Activated naive CD8-positive, alpha-beta T cell (primary cell): ENCODE results near the gene MREG.

Experiments used
- H3K27ac Mint-ChIP-seq: one replicate; pipeline ENCODE4 v1.8.0; 2021; ENCODE audit warnings: mixed read lengths
- H3K27me3 Mint-ChIP-seq: one replicate; pipeline ENCODE4 v1.8.0; 2021; ENCODE audit warnings: mixed read lengths
- H3K36me3 Mint-ChIP-seq: one replicate; pipeline ENCODE4 v1.8.0; 2021; ENCODE audit warnings: mixed read lengths
- H3K4me1 Mint-ChIP-seq: one replicate; pipeline ENCODE4 v1.8.0; 2021; ENCODE audit warnings: low read depth, mixed read lengths
- H3K4me3 Mint-ChIP-seq: one replicate; pipeline ENCODE4 v1.8.0; 2021; ENCODE audit warnings: mild to moderate bottlenecking, mixed read lengths
- H3K9me3 Mint-ChIP-seq: one replicate; pipeline ENCODE4 v1.8.0; 2021; ENCODE audit warnings: low read depth, mixed read lengths

MREG gene

DNA sequence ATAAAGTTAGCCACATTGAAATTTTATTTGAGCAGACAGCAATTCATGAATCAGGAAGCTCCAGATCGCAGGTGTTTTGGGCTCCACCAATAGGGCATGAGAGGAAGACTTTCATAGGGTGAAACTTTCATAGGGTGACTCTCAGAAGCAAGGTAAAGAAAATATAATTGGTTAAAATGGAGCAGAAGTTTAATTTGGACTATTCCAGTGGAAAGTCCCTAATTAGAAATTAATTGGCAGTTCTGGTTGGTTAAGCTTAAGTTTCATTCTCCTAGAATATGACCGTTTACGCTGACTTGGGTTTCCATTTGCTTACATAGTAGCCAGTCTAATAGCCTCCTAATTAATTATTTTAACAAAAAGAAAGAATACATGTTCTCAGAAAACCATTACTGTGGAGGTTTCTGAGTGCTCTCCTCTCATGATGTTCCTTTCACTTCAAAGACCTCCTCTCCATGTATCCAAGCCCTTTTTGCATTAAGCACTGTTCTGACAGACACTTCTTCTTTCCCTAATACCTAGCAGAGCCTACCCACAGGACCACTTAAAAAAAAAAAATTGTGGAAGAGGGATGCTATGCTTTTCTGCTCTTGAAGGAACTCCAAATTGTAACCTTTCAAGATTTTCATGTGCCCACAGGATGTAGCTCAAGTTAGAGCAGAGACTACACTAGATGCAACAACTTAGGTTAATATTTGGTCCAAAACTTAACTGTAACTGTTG lies 99.1 kb downstream of the MREG start:
- Mint-ChIP-seq H3K36me3 (no peaks in the 10 kb centered on the region), H3K4me3 (no peak overlapping the region), H3K4me1 (no peaks in the 10 kb centered on the region), H3K27me3 (peaks cover 5% of the 10 kb centered on the region), H3K9me3 (no peaks in the 10 kb centered on the region), H3K27ac (no peak overlapping the region)

DNA sequence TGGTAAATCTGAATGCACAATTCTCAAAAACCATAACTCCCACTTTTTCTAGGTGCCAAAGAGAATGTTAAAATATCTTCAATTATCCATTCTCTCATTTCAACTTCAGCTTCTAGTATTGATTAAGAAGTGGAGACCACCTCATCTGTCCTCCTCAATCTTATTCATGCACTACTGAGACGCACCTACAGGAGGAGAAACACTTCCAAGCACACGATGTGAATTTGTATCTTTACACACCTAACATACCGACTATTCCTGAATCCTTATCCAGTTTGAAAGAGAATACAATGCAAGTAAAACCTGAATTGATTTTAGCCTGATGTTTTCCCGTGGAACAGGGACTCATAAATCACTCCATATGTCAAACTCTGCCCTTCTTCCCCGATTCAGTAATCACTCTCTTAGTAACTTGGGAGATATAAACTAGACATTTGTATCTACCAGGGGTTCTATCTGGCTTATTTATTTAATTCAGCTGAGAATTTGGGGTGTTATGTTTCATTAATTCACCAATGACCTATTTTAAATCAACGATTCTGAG lies 101.0 kb downstream of the MREG start:
- H3K9me3 Mint-ChIP-seq = no peaks in the 10 kb centered on the region
- H3K27me3 Mint-ChIP-seq = peaks cover 6% of the 10 kb centered on the region
- no peaks in the 10 kb centered on the region for H3K4me1 Mint-ChIP-seq
- no peak overlapping the region for H3K27ac Mint-ChIP-seq
- H3K36me3 Mint-ChIP-seq = no peaks in the 10 kb centered on the region
- no peak overlapping the region for H3K4me3 Mint-ChIP-seq

DNA sequence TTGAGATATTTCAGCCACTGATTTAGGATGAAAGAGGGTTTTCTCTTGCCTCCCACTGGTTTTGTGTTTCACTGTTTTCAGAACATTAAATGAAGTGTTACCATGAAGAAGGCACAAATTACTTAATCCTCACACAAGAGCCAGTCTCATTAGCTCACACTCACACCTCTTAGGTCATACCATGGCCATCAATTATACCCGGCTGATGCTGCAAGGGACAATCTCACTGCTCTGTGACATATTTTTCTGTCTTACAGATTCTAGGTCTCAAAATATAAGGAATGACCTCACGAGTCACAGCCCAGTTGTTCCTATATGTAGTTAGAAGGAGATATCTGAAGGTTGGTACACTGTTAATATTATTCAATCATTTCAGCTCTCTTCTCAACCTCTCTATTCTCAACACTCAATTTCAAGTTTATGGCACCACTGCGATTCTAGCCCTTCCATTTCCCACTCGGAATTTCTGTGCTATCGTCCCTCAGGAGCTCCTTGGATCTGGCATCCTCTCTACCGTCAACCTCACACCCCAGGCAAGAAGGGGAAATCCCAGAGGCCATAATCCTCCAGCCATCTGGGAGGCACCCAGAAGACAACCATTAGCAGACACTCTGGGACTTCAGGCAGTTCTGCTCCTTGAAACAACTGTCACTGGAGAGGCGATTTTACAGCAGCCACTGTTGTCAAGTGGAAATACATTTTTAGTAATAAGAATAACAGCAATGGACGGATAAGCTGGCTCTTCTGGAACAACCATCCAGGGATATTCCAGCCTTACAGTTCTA lies 101.9 kb downstream of the MREG start:
- no peaks in the 10 kb centered on the region for H3K9me3 Mint-ChIP-seq

DNA sequence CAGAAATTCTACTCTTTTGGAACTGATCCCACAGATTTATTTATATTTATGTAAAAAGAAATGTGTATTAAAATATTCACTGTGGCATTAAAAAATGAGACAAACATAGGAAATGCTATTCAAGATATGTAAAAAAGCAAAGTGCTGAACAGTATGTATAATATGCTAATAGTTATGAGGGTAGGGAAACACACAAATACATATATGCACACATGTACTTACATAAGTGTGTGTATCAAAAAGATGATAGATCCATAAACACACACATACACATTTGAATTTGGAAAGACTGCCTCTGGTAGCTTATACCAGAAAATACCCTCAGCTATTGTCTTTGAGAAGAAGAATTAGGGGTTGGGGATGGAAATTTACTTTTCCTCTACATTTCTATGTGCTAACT lies 103.2 kb downstream of the MREG start:
- Mint-ChIP-seq H3K36me3 (no peaks in the 10 kb centered on the region), H3K27ac (no peak overlapping the region), H3K9me3 (no peaks in the 10 kb centered on the region), H3K4me1 (no peaks in the 10 kb centered on the region), H3K27me3 (peaks cover 4% of the 10 kb centered on the region), H3K4me3 (no peak overlapping the region)

More for the DNA sequence above, 101.9 kb downstream of the MREG start:
- no peaks in the 10 kb centered on the region for H3K36me3 Mint-ChIP-seq
- no peak overlapping the region for H3K27ac Mint-ChIP-seq
- H3K4me3 Mint-ChIP-seq = no peak overlapping the region
- H3K4me1 Mint-ChIP-seq = no peaks in the 10 kb centered on the region
- H3K27me3 Mint-ChIP-seq = peaks cover 6% of the 10 kb centered on the region

DNA sequence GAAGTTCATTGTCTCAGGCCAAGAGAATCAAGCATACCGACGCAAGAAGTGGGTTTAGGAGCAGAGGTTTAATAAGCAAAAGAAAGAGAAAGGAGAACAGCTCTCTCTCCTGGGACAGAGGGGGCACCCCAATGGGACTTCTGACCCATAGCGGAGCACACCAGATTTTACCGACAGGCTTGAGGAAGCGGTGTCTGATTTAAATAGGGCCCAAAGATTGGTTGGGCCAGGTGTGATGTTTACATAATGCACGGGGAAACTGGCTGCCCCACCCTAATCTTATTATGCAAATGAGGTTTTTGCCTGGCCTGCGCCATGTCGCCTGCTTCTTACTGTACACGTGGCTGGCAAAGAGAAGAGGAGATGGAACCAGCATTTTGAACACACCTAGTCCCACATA lies 106.2 kb downstream of the MREG start:
- H3K4me3 Mint-ChIP-seq = no peak overlapping the region
- H3K36me3 Mint-ChIP-seq = no peaks in the 10 kb centered on the region
- no peak overlapping the region for H3K27ac Mint-ChIP-seq

DNA sequence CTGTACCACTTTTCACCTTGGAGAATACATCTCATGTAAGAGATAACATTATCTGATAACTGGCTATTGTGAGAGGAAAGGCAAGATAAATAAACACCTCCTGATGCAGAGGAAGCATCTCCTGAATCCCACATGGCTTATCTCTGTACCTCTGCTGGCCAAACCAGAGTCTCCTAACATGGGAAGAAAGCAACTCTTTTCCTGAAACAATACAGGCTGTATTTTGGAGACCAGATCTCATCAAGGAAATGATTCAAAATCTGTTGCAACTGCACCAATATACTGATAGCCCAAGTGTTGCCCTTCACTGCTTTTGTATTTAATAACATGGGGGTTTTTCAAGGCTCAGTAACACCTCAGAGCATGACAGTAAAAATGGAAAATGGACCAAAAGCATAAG lies 106.9 kb downstream of the MREG start:
- Mint-ChIP-seq H3K4me1 (no peaks in the 10 kb centered on the region), H3K27ac (no peak overlapping the region), H3K36me3 (no peaks in the 10 kb centered on the region), H3K4me3 (no peak overlapping the region), H3K27me3 (peaks cover 1% of the 10 kb centered on the region), H3K9me3 (no peaks in the 10 kb centered on the region)

More for the DNA sequence above, 106.2 kb downstream of the MREG start:
- peaks cover 4% of the 10 kb centered on the region for H3K27me3 Mint-ChIP-seq
- H3K4me1 Mint-ChIP-seq = no peaks in the 10 kb centered on the region
- no peaks in the 10 kb centered on the region for H3K9me3 Mint-ChIP-seq

DNA sequence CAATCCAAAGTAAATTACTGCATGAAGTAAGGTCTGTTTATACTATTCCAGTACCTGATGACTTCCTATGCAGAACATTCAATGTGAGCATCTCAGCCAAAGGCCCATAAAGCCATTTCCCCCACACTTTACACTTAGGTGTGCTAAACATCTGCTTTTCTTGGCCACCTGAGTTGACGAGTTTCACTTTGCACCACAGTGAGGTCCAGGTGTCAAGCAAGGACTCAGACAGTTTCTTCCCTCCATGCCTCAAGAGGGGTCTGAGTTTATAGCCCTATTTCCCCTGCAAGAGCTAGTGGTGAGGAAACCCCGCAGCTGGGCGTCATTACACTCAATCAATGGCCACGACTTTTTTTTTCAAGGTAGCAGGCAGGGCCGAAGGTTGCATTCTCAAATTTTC lies 107.7 kb downstream of the MREG start:
- Mint-ChIP-seq H3K4me3 (no peak overlapping the region), H3K9me3 (no peaks in the 10 kb centered on the region), H3K4me1 (peaks cover 2% of the 10 kb centered on the region), H3K36me3 (no peaks in the 10 kb centered on the region), H3K27ac (no peak overlapping the region), H3K27me3 (peaks cover 1% of the 10 kb centered on the region)

DNA sequence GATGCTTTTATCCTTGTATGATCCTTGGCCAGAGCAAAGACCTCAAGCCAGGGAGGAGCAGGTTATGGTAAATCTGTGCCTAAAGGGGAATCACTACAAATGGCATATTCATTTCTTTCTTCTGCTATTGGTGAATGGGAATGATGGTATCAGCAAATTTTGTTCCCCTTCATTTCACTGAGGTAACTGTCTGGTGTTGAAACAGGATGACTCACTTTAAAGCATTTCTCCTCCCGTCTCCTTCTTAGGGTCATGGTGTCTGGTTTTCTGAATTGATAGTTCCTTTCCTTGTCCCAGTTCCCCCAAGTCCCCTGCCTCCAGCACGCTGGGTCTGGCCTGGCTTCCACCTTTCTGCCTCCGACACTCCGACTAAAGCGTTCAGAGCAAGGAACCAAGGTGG lies 109.2 kb downstream of the MREG start:
- peaks cover 1% of the 10 kb centered on the region for H3K27me3 Mint-ChIP-seq
- no peak overlapping the region for H3K4me3 Mint-ChIP-seq
- no peak overlapping the region for H3K27ac Mint-ChIP-seq
- H3K9me3 Mint-ChIP-seq = no peaks in the 10 kb centered on the region
- peaks cover 2% of the 10 kb centered on the region for H3K4me1 Mint-ChIP-seq
- H3K36me3 Mint-ChIP-seq = no peaks in the 10 kb centered on the region

DNA sequence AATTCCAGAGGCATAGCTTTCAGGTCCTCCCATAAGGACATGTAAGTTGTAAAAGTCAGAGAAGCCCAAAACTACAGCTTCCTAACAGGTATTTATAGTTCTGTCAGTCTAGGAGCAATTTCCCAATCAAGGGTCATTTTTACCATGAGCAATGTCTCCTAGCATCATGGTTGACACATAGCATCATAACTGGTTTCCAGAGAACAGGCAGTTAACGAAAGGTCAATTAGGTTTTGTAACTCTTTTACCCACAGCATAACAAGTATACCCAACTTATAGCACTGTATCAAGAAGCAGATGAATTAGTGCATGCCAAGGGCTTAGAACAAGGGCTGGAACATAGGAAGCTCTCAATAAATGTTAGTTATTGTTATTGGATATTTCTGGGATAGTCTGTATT lies 110.1 kb downstream of the MREG start:
- Mint-ChIP-seq H3K36me3 (no peaks in the 10 kb centered on the region), H3K27ac (no peak overlapping the region), H3K4me1 (peaks cover 2% of the 10 kb centered on the region), H3K27me3 (peaks cover 1% of the 10 kb centered on the region), H3K4me3 (no peak overlapping the region), H3K9me3 (no peaks in the 10 kb centered on the region)

DNA sequence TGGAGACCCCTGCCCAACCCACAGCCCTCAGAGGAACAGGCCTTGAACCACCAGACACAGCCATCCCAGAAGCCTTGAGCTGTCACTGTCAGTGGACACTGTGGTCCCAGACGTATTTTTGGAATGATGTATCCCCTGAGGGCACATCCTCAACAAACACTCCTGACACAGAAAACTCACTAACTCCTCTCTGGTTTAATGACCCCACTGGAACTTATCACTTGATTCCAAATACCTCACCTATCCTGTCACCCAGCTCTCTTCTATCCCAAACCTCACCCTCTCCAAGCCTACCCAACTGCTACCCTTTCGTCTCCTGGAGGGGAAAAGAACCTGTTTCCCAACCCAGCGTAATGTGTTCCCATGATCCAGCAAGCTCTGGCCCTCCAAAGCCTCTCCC lies 111.6 kb downstream of the MREG start:
- H3K9me3 Mint-ChIP-seq = no peaks in the 10 kb centered on the region
- no peaks in the 10 kb centered on the region for H3K36me3 Mint-ChIP-seq
- no peaks in the 10 kb centered on the region for H3K27me3 Mint-ChIP-seq
- H3K27ac Mint-ChIP-seq = no peak overlapping the region
- peaks cover 2% of the 10 kb centered on the region for H3K4me1 Mint-ChIP-seq
- H3K4me3 Mint-ChIP-seq = no peak overlapping the region

DNA sequence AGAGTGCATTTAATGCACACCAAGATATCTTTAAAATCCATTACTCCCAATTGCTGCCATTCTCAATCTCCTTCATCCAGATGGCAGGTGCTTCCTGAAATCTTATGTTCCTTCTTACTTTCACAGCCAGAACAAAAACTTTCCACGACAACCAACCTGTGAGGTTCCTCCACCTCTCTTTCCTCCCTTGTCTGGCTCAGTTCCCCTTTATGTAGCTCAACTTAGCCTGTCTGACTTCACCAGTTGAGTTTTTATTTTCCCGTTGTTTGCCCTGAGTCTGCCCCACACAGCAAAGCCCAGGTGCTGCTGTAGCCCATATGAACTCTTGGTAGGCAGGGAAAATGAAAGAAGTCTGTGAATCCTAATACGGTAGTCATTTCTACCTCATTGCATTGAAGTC lies 112.5 kb downstream of the MREG start:
- H3K27me3 Mint-ChIP-seq = no peaks in the 10 kb centered on the region
- H3K27ac Mint-ChIP-seq = no peak overlapping the region
- H3K4me3 Mint-ChIP-seq = no peak overlapping the region
- no peaks in the 10 kb centered on the region for H3K36me3 Mint-ChIP-seq
- H3K4me1 Mint-ChIP-seq = peaks cover 2% of the 10 kb centered on the region
- H3K9me3 Mint-ChIP-seq = no peaks in the 10 kb centered on the region

DNA sequence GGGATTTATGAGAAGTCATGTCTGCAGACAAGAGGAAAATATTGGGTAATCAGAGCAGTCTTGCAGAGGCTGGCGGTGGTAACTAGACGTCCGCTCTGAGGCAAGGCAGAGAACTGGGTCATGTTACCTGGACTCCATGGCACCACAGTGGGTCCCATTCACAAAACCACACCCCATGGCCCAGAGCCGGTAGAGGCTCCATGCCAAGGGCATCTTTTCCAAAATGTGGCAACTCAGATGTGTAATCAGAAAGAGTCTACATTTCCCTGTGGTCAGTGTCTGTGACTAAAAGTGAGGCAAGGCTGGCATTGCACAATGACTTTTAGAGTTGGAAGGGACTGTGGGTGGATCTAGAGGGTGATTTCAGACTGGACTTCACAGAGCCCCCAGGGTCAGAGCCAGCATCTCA lies 113.1 kb downstream of the MREG start:
- H3K4me3 Mint-ChIP-seq = no peak overlapping the region
- H3K27me3 Mint-ChIP-seq = no peaks in the 10 kb centered on the region
- H3K36me3 Mint-ChIP-seq = no peaks in the 10 kb centered on the region
- H3K4me1 Mint-ChIP-seq = peaks cover 2% of the 10 kb centered on the region
- no peak overlapping the region for H3K27ac Mint-ChIP-seq
- H3K9me3 Mint-ChIP-seq = no peaks in the 10 kb centered on the region

DNA sequence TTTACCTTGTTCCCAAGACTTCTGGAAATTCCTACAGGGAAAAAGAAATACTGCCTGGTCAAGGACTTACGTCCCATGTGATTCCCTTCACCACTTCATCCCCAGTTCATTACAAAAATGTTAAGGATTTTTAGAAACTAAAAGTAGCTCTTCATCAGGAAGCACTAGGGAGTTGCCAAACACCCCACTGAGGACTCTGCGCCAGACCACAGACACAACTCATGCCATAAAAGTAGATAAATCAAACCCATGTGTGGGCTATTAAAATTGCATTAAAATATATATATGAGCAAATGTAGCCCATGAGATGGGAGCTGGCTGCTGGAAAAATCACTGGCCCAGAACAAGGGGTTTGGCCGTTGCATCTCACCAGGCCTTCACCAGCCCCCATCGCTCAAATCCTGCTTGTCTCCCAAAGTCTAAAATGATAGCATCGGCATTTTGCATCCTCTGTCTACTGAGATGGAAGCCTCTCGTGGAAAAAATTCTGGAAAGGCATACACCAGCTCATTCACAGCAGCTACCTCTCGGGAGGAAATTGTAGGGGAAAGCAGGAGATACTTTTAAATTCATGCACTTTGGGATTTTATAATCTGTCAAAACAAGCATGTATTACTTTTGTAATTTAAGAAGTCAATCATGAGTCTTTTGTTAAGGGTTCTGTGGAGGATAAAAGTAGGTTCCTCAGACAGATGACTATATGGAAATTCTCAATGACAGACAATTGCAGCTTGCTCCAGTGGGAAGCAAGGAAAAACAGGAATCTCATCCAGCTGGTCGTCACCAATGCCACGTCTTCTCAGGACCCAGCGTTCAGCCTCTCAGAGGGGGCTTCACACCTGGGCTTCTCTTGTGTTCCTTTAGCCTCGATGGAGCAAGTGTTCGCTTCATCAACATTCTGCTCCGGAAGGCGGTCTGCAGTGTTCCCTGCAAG lies 113.9 kb downstream of the MREG start:
- H3K4me1 Mint-ChIP-seq = peaks cover 2% of the 10 kb centered on the region
- no peak overlapping the region for H3K4me3 Mint-ChIP-seq
- H3K36me3 Mint-ChIP-seq = no peaks in the 10 kb centered on the region
- H3K27ac Mint-ChIP-seq = no peak overlapping the region
- no peaks in the 10 kb centered on the region for H3K27me3 Mint-ChIP-seq
- no peaks in the 10 kb centered on the region for H3K9me3 Mint-ChIP-seq

DNA sequence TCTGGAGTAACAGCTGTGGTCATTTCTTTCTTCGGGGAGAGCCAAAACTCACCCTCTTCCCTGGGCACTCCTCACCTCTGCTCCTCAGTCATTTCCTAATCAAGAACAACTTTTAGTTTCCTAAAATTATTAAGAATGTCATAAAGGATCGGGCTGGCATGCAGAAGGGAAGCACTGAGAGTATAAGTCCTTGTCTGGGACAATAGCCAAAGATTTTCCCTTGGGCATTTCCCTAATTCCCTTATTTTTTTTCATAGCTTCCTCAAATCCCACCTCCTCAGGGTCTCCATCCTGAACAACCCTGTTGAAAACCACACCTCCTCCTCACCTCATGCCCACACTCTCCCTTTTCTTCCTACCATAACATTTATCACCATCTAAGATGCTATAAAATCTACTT lies 115.0 kb downstream of the MREG start:
- Mint-ChIP-seq H3K4me1 (peaks cover 2% of the 10 kb centered on the region), H3K36me3 (no peaks in the 10 kb centered on the region), H3K4me3 (no peak overlapping the region), H3K27me3 (no peaks in the 10 kb centered on the region), H3K27ac (no peak overlapping the region), H3K9me3 (no peaks in the 10 kb centered on the region)

DNA sequence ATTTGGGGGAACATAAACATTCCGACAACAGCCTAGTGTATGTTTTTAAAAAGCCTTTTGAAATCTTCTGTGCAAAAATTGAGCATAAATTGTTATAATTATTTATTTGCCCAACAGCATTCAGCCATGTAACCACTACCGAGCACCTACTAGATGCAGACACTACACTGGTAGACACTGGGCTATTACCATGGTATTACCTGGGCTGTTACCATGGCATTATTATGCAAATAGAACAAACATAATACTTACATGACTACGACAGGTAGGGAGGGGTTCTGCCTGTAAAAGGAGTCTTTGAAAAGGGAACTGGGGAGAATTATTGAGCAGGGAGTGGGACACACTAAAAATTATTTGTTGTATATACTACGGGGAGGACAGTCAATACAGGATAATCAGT lies 116.4 kb downstream of the MREG start:
- no peak overlapping the region for H3K27ac Mint-ChIP-seq

More for the DNA sequence above, 116.4 kb downstream of the MREG start:
- Mint-ChIP-seq H3K27me3 (peaks cover 3% of the 10 kb centered on the region), H3K4me1 (peaks cover 2% of the 10 kb centered on the region), H3K36me3 (no peaks in the 10 kb centered on the region), H3K4me3 (no peak overlapping the region), H3K9me3 (no peaks in the 10 kb centered on the region)
